GM12878 (cell line): ENCODE results near the gene MAD2L1BP. TPM values are rescaled to one million over a fixed set of nuclear protein-coding genes. Genes with fewer than 3 reads are reported as not detected.

Source experiments
- ATAC-seq: fragments of 200-7000 bp; cut with Tn5 transposase; 3 replicates; pipeline ENCODE4 v1.9.1; 2020; ENCODE audit warnings: mild to moderate bottlenecking, moderate library complexity
- BruUV-seq: library from RNA; stranded (reverse); fragments of 400-500 nt; replicated peaks from 2 replicates; lab custom pipeline; 2021; lab: Mats Ljungman, UMichigan
- CTCF ChIA-PET: fragments of 300-600 bp; sonication (Branson Sonifier 250); formaldehyde crosslinking; extraction: SDS; loops from one replicate; lab custom pipeline; 2021; ENCODE audit warnings: inconsistent platforms; lab: Yijun Ruan, JAX
- POLR2A ChIA-PET: fragments of 350-600 bp; formaldehyde crosslinking; extraction: SDS; loops from one replicate; lab custom pipeline; 2021; ENCODE audit warnings: inconsistent platforms; lab: Charles Lee
- RAD21 ChIA-PET: fragments of 300-600 bp; sonication (Branson Sonifier 250); formaldehyde crosslinking; loops from one replicate; lab custom pipeline; 2023; ENCODE audit warnings: antibody characterized with exemption; ENCODE audit not compliant: unreplicated experiment; lab: Charles Lee
- SMC1A ChIA-PET: fragments of 300-600 bp; sonication (Branson Sonifier 250); formaldehyde crosslinking; loops from one replicate; lab custom pipeline; 2023; ENCODE audit not compliant: unreplicated experiment, uncharacterized antibody; lab: Charles Lee
- DNase-seq: peaks from one replicate; pipeline ENCODE4 v3.0.0-alpha.2; 2011; ENCODE audit warnings: low read depth, low spot score
- FAIRE-seq: peaks from 3 replicates; lab custom pipeline; 2011; peaks lifted over from hg19 to GRCh38; lab: Jason Lieb, UNC
- H2AFZ ChIP-seq: 2 replicates; pipeline ENCODE4 v1.6.0; 2011; ENCODE audit warnings: low read depth, low read length, control low read depth; ENCODE audit not compliant: control insufficient read depth
- H3K27ac ChIP-seq: 2 replicates; pipeline ENCODE4 v1.5.1; 2011; ENCODE audit warnings: control low read depth; ENCODE audit not compliant: control insufficient read depth, insufficient read depth
- H3K27me3 ChIP-seq, 2 experiments: replicated peaks in 1 of 2; 2 replicates each; pipeline versions ENCODE4 v1.6.0 to v1.6.1; 2011; ENCODE audit warnings: low read length in 1 of 2; ENCODE audit not compliant: control insufficient read depth in 2 of 2, insufficient read depth in 2 of 2
- H3K36me3 ChIP-seq, 2 experiments: 2 replicates each; pipeline ENCODE4 v1.5.1; 2011; ENCODE audit warnings: low read length in 1 of 2; ENCODE audit not compliant: control insufficient read depth in 2 of 2, insufficient read depth in 2 of 2
- H3K4me1 ChIP-seq: 2 replicates; pipeline ENCODE4 v1.6.1; 2011; ENCODE audit warnings: mild to moderate bottlenecking, low read length, moderate library complexity, mixed read lengths; ENCODE audit not compliant: control insufficient read depth, insufficient read depth
- H3K4me2 ChIP-seq: 2 replicates; pipeline ENCODE4 v1.6.0; 2011; ENCODE audit warnings: control low read depth; ENCODE audit not compliant: control insufficient read depth, insufficient read depth
- H3K4me3 ChIP-seq: fragments of 200-600 bp; sonication (generic); 2 replicates; pipeline ENCODE4 v1.5.1; 2016
- H3K79me2 ChIP-seq: 2 replicates; pipeline ENCODE4 v1.6.0; 2011; ENCODE audit warnings: low read length; ENCODE audit not compliant: control insufficient read depth, insufficient read depth
- H3K9ac ChIP-seq: 2 replicates; pipeline ENCODE4 v1.8.0; 2011; ENCODE audit warnings: low read length, control low read depth, mixed read lengths; ENCODE audit not compliant: control insufficient read depth, insufficient read depth
- H3K9me3 ChIP-seq: replicated peaks from 3 replicates; pipeline ENCODE4 v1.5.1; 2011; ENCODE audit warnings: mild to moderate bottlenecking, low read length; ENCODE audit not compliant: control insufficient read depth, insufficient read depth
- H4K20me1 ChIP-seq: 2 replicates; pipeline ENCODE4 v1.6.0; 2011; ENCODE audit not compliant: control insufficient read depth, insufficient read depth
- ATF7 ChIP-seq: fragments of 450-650 bp; IDR thresholded peaks from 2 replicates; pipeline ENCODE4 v1.6.1; 2016; ENCODE audit warnings: low read depth, mild to moderate bottlenecking
- BCL11A ChIP-seq: IDR thresholded peaks from 2 replicates; pipeline ENCODE4 v1.6.1; 2011; ENCODE audit warnings: low read depth, low read length
- DPF2 ChIP-seq: fragments of 450-650 bp; IDR thresholded peaks from 2 replicates; pipeline ENCODE4 v1.6.1; 2017; ENCODE audit warnings: mild to moderate bottlenecking
- EZH2 ChIP-seq: IDR thresholded peaks from 2 replicates; pipeline ENCODE4 v1.6.1; 2012; ENCODE audit warnings: low read depth, mild to moderate bottlenecking, control low read depth, inconsistent platforms, low read length, borderline replicate concordance; ENCODE audit not compliant: control insufficient read depth
- HCFC1 ChIP-seq: fragments of 150-350 bp; IDR thresholded peaks from 2 replicates; pipeline ENCODE4 v1.6.1; 2014; ENCODE audit warnings: low read length
- MYC ChIP-seq: IDR thresholded peaks from 2 replicates; pipeline ENCODE4 v1.6.1; 2011; ENCODE audit warnings: mild to moderate bottlenecking, low read length, moderate library complexity, inconsistent platforms; ENCODE audit not compliant: insufficient read depth, insufficient replicate concordance, insufficient read length, severe bottlenecking
- RUNX3 ChIP-seq: IDR thresholded peaks from 2 replicates; pipeline ENCODE4 v1.6.1; 2012; ENCODE audit warnings: low read length, inconsistent platforms
- SKIL ChIP-seq: fragments of 450-650 bp; IDR thresholded peaks from 2 replicates; pipeline ENCODE4 v1.6.1; 2017; ENCODE audit warnings: mild to moderate bottlenecking, low read depth, inconsistent platforms; ENCODE audit not compliant: poor library complexity, severe bottlenecking
- SP1 ChIP-seq: IDR thresholded peaks from one replicate; pipeline ENCODE4 v1.6.1; 2011; ENCODE audit warnings: low read depth, low read length
- STAT1 ChIP-seq: fragments of 450-650 bp; conservative IDR thresholded peaks from 2 replicates; pipeline ENCODE4 v1.6.1; 2014; ENCODE audit warnings: antibody characterized with exemption, mild to moderate bottlenecking
- WRNIP1 ChIP-seq: IDR thresholded peaks from 2 replicates; pipeline ENCODE4 v1.6.1; 2011; ENCODE audit warnings: low read depth, low read length, improper control_type of control experiment, borderline replicate concordance
- ZNF217 ChIP-seq: fragments of 450-650 bp; IDR thresholded peaks from 2 replicates; pipeline ENCODE4 v1.6.1; 2017; ENCODE audit warnings: antibody characterized with exemption, mild to moderate bottlenecking
- ZZZ3 ChIP-seq: IDR thresholded peaks from 2 replicates; pipeline ENCODE4 v1.6.1; 2011; ENCODE audit warnings: low read depth; ENCODE audit not compliant: control insufficient read depth, insufficient read length
- WGBS: methylation state at CpG from one replicate; pipeline ENCODE4 v1.1.6; 2016; ENCODE audit warnings: low lambda C conversion rate; ENCODE audit not compliant: insufficient replicate concordance, insufficient coverage; ENCODE audit errors: missing lambda C conversion rate; 5-methylcytosine and 5-hydroxymethylcytosine counted together
- in situ Hi-C: fragments of 300-500 bp; cut with MboI; formaldehyde crosslinking; loops from 9 replicates; pipeline ENCODE4 v1.14.3; 2018; ENCODE audit warnings: mixed read lengths
- intact Hi-C: fragments of 100-400 bp; cut with micrococcal nuclease; formaldehyde crosslinking; loops from one replicate; pipeline ENCODE4 v1.14.2; 2022; ENCODE audit not compliant: unreplicated experiment
- polyA plus RNA-seq, 11 experiments: library from polyadenylated mRNA; depleted of rRNA in 4 of 11; unstranded in 6 of 11; stranded (reverse) in 5 of 11; fragments of >200 nt; fragmentation: Nextera tagmentation in 4 of 11; fragmentation: Illumina TruSeq in 1 of 11; extraction: Ambion mirVana in 4 of 11; extraction: Trizol in 1 of 11; gene quantifications; 1 replicate in 1 of 11; 2 replicates in 10 of 11; pipeline versions ENCODE4 v1.2.1 to v1.2.3, GENCODE V29; 2011 to 2016; ENCODE audit warnings: inconsistent platforms in 2 of 11, missing spikeins in 2 of 11, low read depth in 1 of 11
- total RNA-seq, 4 experiments: library from RNA; depleted of rRNA in 3 of 4; stranded (reverse); fragments of >200 nt in 3 of 4; fragmentation: Illumina TruSeq in 1 of 4; extraction: Trizol in 1 of 4; gene quantifications; 2 replicates each; pipeline versions ENCODE4 v1.2.1 to v1.2.3, GENCODE V29; 2013 to 2021
- TF ChIP-seq, protein P1 (sequence below): IDR thresholded peaks from 2 replicates; pipeline ENCODE4 v1.6.1; 2012; ENCODE audit warnings: improper control_type of control experiment, low read depth, low read length; ENCODE audit not compliant: insufficient replicate concordance
- TF ChIP-seq, protein P2 (sequence below): fragments of 150-350 bp; IDR thresholded peaks from 2 replicates; pipeline ENCODE4 v1.6.1; 2014; ENCODE audit warnings: mild to moderate bottlenecking, low read depth, low read length

MAD2L1BP gene
- total and polyA plus RNA-seq, 10 of the 15 experiments (the other 5 are each of a cell fraction or from before 2014, with no cell fraction given) = 39.2 to 155 (median 60.3) TPM

DNA sequence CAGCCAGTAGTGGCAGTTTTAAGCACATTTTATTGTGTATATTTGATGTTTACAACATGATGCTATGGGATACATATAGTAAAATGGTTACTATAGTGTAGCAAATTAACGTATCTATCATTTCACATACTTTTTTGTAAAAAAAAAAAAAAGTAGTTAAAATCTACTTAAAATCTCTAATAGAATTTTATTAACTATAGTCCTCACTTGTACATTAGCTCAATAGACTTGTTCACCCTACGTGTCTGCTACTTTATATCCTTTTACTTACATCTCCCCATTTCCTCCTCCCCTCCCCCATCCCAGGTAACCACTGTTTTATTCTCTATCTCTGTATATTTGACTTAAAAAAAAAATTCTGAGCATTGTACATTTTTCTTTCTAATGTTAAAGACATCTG, 29.6 kb upstream of the MAD2L1BP start:
- ATAC-seq = no peak
- in situ Hi-C loops = no loop called here
- Histone ChIP-seq H3K36me3 (peaks cover 7 to 38% of the 10 kb centered on the region in 2 experiments), H3K9me3 (no peaks in the 10 kb centered on the region), H4K20me1 (no peaks in the 10 kb centered on the region), H3K4me1 (no peaks in the 10 kb centered on the region), H3K27me3 (no peaks in the 10 kb centered on the region), H3K9ac (no peak overlapping the region), H3K27ac (no peak overlapping the region), H3K4me2 (no peak overlapping the region), H3K79me2 (no peaks in the 10 kb centered on the region), H3K4me3 (no peak overlapping the region), H2AFZ (no peak overlapping the region)
- ChIA-PET POLR2A (interaction anchor here (0.7 to 1.2 kb wide), 3 partner anchors 10 to 475 kb away, joined by 3 to 5 read pairs (median 3); no protein-coding TSS in a partner anchor), CTCF (interaction anchor here (0.6 to 1.7 kb wide), 6 partner anchors 8 to 261 kb away, joined by 3 to 4 read pairs (median 3); no protein-coding TSS in a partner anchor), RAD21 (no interaction called here), SMC1A (no interaction called here)
- no peak for DNase-seq
- WGBS = 95% methylated on average over 2 of the region's 2 CpGs
- intact Hi-C loops = no loop called here
- FAIRE-seq = no peak
- BruUV-seq = no TSS peak
- TF ChIP-seq HCFC1 (no peak), SP1 (no peak), SKIL (no peak), WRNIP1 (no peak), ZNF217 (no peak), BCL11A (no peak), ZZZ3 (no peak), ATF7 (no peak), RUNX3 (no peak), MYC (no peak), DPF2 (no peak), STAT1 (no peak), EZH2 (no peak)
- TF ChIP-seq, protein P1, sequence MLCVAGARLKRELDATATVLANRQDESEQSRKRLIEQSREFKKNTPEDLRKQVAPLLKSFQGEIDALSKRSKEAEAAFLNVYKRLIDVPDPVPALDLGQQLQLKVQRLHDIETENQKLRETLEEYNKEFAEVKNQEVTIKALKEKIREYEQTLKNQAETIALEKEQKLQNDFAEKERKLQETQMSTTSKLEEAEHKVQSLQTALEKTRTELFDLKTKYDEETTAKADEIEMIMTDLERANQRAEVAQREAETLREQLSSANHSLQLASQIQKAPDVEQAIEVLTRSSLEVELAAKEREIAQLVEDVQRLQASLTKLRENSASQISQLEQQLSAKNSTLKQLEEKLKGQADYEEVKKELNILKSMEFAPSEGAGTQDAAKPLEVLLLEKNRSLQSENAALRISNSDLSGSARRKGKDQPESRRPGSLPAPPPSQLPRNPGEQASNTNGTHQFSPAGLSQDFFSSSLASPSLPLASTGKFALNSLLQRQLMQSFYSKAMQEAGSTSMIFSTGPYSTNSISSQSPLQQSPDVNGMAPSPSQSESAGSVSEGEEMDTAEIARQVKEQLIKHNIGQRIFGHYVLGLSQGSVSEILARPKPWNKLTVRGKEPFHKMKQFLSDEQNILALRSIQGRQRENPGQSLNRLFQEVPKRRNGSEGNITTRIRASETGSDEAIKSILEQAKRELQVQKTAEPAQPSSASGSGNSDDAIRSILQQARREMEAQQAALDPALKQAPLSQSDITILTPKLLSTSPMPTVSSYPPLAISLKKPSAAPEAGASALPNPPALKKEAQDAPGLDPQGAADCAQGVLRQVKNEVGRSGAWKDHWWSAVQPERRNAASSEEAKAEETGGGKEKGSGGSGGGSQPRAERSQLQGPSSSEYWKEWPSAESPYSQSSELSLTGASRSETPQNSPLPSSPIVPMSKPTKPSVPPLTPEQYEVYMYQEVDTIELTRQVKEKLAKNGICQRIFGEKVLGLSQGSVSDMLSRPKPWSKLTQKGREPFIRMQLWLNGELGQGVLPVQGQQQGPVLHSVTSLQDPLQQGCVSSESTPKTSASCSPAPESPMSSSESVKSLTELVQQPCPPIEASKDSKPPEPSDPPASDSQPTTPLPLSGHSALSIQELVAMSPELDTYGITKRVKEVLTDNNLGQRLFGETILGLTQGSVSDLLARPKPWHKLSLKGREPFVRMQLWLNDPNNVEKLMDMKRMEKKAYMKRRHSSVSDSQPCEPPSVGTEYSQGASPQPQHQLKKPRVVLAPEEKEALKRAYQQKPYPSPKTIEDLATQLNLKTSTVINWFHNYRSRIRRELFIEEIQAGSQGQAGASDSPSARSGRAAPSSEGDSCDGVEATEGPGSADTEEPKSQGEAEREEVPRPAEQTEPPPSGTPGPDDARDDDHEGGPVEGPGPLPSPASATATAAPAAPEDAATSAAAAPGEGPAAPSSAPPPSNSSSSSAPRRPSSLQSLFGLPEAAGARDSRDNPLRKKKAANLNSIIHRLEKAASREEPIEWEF = no peak
- TF ChIP-seq, protein P2, sequence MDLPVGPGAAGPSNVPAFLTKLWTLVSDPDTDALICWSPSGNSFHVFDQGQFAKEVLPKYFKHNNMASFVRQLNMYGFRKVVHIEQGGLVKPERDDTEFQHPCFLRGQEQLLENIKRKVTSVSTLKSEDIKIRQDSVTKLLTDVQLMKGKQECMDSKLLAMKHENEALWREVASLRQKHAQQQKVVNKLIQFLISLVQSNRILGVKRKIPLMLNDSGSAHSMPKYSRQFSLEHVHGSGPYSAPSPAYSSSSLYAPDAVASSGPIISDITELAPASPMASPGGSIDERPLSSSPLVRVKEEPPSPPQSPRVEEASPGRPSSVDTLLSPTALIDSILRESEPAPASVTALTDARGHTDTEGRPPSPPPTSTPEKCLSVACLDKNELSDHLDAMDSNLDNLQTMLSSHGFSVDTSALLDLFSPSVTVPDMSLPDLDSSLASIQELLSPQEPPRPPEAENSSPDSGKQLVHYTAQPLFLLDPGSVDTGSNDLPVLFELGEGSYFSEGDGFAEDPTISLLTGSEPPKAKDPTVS = no peak
